ACHN (cell line): Measurements from ENCODE around the gene TTI1.

Source experiments
- DNase-seq: peaks from one replicate; pipeline ENCODE4 v3.0.0-alpha.2; 2015
- in situ Hi-C: cut with HindIII; loops from 2 replicates; pipeline ENCODE4 v1.10.0; 2017; ENCODE audit warnings: low sequenced_read_pairs, low pct_ligation_motif_present, low pct_unique_long_range_greater_than_20kb

The TTI1 gene

GRCh38 chr20:38033330-38034107, at the start of gene TTI1, which contains the start of gene RPRD1B:
Gene TTI1, minus strand, starts transcription at chr20:38033456. Its CDS starts 19,640 bp downstream, at chr20:38013816.
Gene RPRD1B, plus strand, starts transcription at chr20:38033746. Its CDS starts 202 bp downstream, at chr20:38033948.
- DNase-seq: peak; percentile 87
- in situ Hi-C loops: no loop called here

- no peak for DNase-seq
- in situ Hi-C loops: no loop called here
Observed at GRCh38 chr20:38082894-38083293, 49.6 kb upstream of the TTI1 start.

GRCh38 chr20:38081575-38081974, 48.3 kb upstream of the TTI1 start:
- no peak for DNase-seq
- in situ Hi-C loops: no loop called here

- in situ Hi-C loops: no loop called here
Observed at GRCh38 chr20:38079353-38079752, 46.1 kb upstream of the TTI1 start.

DNA sequence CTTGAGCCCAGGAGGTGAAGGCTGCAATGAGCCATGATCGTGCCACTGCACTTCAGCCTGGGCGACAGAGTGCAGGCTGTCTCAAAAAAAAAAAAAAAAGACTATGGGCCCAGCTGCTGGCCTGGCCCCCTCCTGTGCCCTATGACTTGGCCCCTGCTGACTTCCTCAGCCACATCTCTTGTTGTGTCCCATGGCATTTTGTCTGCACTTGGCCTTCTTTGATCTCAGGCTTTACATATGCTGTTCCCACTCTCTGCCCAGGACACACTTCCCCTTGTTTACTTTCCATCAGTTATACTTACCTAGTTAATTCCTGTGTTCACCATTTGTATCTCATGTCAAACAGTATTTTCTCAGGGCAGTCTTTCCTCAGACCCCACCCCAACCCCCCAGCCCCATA, 44.8 kb upstream of the TTI1 start:
- in situ Hi-C loops: no loop called here
- DNase-seq: no peak

More at GRCh38 chr20:38079353-38079752, 46.1 kb upstream of the TTI1 start:
- no peak for DNase-seq

- DNase-seq: no peak
- in situ Hi-C loops: no loop called here
Observed at GRCh38 chr20:38076548-38076947, 43.3 kb upstream of the TTI1 start.

DNA sequence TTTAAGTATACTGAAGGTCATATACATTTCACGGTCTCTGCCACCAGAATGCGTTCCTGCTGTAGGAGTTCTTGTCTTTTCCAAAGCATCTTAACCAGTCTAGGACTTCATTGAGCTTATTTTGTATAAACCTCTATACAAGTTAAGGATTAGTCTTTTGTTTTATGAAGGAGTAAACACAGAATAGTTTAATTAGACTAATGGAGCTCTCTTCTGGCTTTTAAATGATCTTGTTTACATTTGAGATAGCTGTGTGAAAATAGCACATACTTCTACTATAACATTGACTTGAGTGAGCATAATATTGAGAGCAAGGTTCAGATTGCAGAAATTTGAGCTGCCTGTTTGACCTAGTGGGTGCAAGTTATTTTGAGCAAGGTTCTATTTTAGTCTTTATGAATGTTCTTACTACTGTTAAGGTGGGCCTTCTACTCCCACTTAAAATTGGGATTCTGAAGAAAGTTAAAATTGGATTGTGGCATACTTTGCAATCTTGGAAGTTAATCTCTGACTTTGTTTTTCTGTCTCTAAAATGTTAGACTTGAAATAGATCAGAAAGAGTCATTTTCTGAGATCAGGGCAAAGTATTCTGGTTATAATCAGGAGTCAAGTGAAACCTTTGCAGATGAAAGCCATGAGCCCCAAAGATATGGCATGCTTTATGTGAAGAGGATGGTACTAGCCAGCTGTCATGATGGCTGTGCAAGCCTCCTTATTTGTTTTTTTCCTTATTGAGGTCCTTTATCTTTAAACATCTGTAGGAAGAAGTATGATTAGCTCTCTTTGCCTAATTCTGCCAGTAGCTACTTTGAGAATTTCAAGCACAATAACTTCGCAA, 42.1 kb upstream of the TTI1 start:
- in situ Hi-C loops: no loop called here
- DNase-seq: no peak

DNA sequence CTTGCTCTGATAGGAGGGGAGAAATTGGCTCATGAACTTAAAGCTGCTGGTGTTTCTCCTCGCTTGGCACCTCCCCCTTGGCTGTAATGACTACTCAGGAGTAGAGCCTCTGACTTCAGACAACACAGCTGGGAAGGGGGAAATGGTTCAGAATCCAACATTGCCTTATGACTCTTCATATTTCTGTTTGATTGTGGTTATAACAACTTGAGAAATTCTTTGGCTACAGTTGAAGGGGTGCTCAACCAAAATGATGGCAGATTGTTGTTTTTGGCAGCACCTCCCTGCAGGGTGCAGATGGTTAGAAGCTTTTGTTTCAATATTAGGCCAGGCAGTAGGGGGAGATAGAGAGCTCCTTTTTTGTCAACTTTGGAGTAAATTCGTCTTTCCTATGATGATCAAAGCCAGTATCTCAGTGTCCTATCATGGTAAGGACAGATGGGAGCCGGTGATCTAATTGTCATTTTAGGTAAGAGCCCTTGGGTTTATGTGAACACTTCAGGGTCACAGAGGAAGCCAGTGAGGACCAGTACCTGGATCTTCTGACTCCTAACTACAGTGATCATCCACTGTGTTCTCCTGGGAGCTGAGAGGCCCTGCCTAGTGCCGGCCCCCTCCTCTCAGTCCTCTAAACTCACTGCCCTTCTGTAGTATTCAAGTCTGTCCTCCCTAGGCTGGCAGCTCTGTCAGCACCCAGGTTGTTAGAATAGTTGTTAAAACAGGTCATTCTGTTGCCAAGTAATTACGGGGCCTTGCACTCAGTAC, 40.2 kb upstream of the TTI1 start:
- in situ Hi-C loops: no loop called here
- DNase-seq: peak; percentile 53

DNA sequence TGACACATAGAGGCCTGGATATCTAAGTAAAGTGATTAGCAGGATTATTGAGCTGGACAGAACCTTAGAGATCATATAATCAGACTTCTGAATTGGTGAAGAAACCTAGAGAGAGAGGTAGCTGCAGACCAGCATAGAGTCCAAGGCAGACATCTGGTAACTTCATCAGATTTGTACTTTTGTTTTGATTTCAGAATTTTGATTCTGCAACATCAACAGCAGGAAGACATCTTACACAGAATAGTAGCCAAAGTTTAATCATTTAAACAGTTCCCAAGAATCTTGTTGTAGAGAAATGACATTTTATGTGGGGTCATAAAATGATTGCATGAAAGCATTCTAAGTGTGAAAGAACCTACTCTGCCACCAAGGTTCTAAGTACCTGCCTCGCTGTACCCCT, 39.6 kb upstream of the TTI1 start:
- in situ Hi-C loops: no loop called here
- DNase-seq: no peak

- no peak for DNase-seq
- in situ Hi-C loops: no loop called here
Observed at GRCh38 chr20:38067717-38068365, 34.6 kb upstream of the TTI1 start.

DNA sequence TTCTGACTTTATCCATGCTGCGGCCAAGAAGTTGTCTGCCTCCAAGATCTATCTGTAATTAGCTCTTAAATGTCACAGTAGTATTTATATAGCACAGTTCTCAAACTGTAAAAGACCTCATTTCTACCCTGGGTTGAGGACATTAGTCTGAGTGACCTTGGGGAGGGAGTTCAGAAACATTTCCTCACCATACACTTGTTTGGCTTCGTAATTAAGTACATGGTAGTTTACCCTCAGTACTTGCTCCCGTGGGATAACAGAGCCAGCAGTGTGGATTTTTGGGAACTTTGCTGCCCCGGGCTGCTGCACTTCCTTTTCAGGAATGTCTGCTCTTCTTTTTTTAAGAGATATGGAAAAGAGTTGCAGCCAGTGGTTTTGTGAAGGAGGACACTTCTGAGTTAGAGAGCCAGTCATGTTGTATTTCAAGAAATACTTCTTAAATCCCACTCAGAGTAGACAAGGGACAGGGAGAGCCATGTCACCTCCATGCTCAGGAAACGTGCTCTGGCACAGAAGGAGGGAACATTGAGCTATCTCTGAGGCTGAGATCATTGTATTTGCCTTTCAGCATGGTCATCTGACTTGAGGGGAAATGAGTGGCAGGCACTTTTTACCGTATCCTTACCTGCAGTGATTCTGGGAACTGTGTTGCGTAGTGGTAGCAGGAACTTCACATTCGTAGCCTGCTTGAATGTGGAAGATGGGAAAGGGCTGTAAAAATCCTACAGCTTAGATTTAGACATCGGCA, 33.9 kb upstream of the TTI1 start:
- DNase-seq: no peak
- in situ Hi-C loops: no loop called here

DNA sequence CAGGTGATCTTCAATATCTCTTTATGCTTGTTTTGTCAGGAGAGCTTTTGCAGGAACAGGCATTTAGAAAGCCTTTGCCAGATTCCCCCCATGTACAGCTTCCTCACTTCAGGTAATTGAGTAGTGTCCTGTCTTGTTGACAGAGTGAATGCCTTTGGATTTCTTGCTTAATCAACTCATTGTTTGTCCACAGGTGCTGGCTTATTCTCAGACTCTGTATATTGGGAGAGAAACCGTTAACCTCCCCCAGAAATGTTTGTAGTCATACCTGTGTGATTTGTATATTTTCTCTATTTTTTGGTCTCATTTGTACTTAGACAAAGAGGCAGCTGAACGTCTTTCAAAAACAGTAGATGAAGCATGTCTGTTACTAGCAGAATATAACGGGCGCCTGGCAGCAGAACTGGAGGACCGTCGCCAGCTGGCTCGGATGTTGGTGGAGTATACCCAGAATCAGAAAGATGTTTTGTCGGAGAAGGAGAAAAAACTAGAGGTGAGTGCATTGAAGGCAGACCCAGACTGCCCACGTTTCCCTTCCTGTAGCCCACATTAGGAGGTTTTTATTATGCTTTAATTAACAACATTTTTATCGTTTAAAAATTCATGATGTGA, 32.6 kb upstream of the TTI1 start:
- in situ Hi-C loops: no loop called here
- DNase-seq: no peak

DNA sequence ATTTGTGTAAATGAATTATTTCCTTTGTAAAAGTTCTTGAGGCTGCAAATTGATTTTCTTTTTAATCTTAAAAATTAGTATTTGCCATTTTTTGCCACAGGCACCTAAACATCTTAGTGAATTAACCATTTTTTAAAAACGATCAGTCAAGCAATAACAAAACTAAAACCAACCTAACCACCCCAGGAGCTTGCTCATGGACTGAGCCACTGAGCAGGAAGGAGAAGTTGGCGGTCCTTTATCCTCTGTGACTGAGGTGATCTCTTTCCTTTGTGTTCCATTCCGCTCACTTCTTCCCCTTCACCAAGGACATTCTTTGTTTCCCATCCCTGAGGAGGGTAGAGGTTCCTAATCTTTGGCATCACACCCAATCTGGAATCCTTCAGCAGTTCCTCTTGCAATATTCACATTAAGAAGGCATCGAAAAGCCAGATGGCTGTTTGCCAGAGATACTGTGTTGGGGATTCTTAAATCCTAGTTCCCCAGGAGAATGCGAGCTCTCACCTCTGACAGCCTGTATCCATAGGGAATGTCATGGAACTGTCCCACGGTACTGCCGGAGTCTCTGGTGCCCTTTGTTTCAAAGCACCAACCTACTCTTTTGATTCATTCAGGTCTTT, 30.8 kb upstream of the TTI1 start:
- no peak for DNase-seq
- in situ Hi-C loops: no loop called here

GRCh38 chr20:38062890-38063289, 29.6 kb upstream of the TTI1 start:
- no peak for DNase-seq
- in situ Hi-C loops: no loop called here

GRCh38 chr20:38061109-38061508, 27.9 kb upstream of the TTI1 start:
- DNase-seq: no peak
- in situ Hi-C loops: no loop called here

DNA sequence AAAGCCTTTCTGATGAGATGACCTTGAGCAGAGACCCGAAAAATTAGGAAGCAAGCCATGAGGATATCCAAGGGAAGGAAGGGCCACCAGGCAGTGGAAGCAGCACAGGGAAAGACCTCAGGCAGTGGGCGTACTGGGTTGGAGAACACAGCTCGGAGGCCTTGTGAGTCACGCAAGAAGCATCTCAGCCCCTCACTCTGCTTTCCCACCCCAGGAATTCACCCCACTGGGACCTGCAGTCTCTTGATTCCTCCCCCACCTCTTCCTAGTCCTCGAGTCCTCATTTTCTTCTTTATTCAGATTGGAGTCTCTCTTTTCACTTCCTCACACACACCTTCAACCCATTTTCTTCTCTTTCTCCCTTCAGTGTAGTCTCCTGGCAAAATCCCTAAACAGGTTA, 27.3 kb upstream of the TTI1 start:
- no peak for DNase-seq
- in situ Hi-C loops: no loop called here

- in situ Hi-C loops: no loop called here
Observed at GRCh38 chr20:38059832-38060231, 26.6 kb upstream of the TTI1 start.

More at GRCh38 chr20:38059832-38060231, 26.6 kb upstream of the TTI1 start:
- no peak for DNase-seq
